ENCODE data around the gene RANBP17. TPM values are rescaled to one million over a fixed set of nuclear protein-coding genes. Genes with fewer than 3 reads are reported as not detected.
A peak's percentile ranks its signal among the peaks of the same experiment; 100 is the strongest.

Gene RANBP17
- total and polyA plus RNA-seq, 2 of the 4 experiments (the other 2 are of a cell fraction), result 8.2 to 29.0 TPM

GRCh38 chr5:171291371-171291770 lies 429.6 kb downstream of the RANBP17 start:
- Histone ChIP-seq H3K27ac (ENCODE audit: insufficient read depth, low read length) (no peak overlapping the region), H3K9ac (ENCODE audit: low read depth, low read length) (no peak overlapping the region), H3K56ac (ENCODE audit: extremely low read depth, insufficient read depth, low read length) (no peak overlapping the region), H4K20me1 (ENCODE audit: insufficient read depth, low read length) (no peaks in the 10 kb centered on the region), H3K4me3 (ENCODE audit: insufficient read depth, low read depth, low read length) (no peak overlapping the region), H3K36me3 (ENCODE audit: control insufficient read depth, insufficient read depth, low read length) (peaks cover 6% of the 10 kb centered on the region; the same call in 1 of the 2 replicates), H3K23ac (ENCODE audit: low read depth, low read length) (no peak overlapping the region), H3K4me2 (ENCODE audit: low read depth, low read length) (no peak overlapping the region), H3K27me3 (ENCODE audit: control insufficient read depth, insufficient read depth, low read length) (no peaks in the 10 kb centered on the region), H3K18ac (ENCODE audit: low read depth, low read length) (no peak overlapping the region), H3K9me1 (ENCODE audit: insufficient read depth, low read length) (0 out of 2 replicates have a peak, but pooled peaks cover 3% of the 10 kb centered on the region), H3K4ac (ENCODE audit: low read depth, low read length) (no peak overlapping the region), H2BK120ac (ENCODE audit: low read depth, low read length) (no peak overlapping the region), H4K8ac (ENCODE audit: low read depth in 2 of 2, low read length in 2 of 2) (no peak overlapping the region), H3K14ac (replicated peaks; ENCODE audit: low read depth, low read length) (no peak overlapping the region), H4K91ac (ENCODE audit: insufficient read depth, low read depth, low read length) (no peak overlapping the region), H3K9me3 (ENCODE audit: control insufficient read depth, insufficient read depth, low read length) (no peaks in the 10 kb centered on the region), H2AK9ac (replicated peaks; ENCODE audit: low read depth, low read length, poor library complexity) (no peak overlapping the region), H2BK20ac (ENCODE audit: low read depth, low read length) (no peak overlapping the region), H3K79me1 (ENCODE audit: low read depth in 1 of 2, low read length in 2 of 2) (no peaks in the 10 kb centered on the region), H2AFZ (replicated peaks; ENCODE audit: low read length, poor library complexity) (no peak overlapping the region), H2BK5ac (ENCODE audit: low read depth, low read length, poor library complexity, severe bottlenecking) (no peak overlapping the region), H2BK15ac (ENCODE audit: low read depth, low read length) (no peak overlapping the region), H2AK5ac (ENCODE audit: low read depth, low read length) (no peak overlapping the region), H3K4me1 (ENCODE audit: control insufficient read depth, insufficient read depth, low read length) (peaks cover 8% of the 10 kb centered on the region), H4K5ac (ENCODE audit: low read depth, low read length) (no peak overlapping the region)
- intact Hi-C loops (cut with micrococcal nuclease), result no loop called here
- POLR2A ChIA-PET (ENCODE audit: unreplicated experiment), result no interaction called here
- in situ Hi-C loops (cut with MboI; ENCODE audit: low sequenced_read_pairs), result no loop called here
- no peak for TF ChIP-seq RFX5 (IDR thresholded peaks at IDR 0.05; ENCODE audit: low read depth, low read length)
- ATAC-seq (ENCODE audit: low read depth) (no peak), DNase-seq (peak; percentile 10)
- dilution Hi-C loops (cut with HindIII; ENCODE audit: low sequenced_read_pairs, unreplicated experiment), result no loop called here
- BruUV-seq (replicated peaks), result no TSS peak
- CTCF ChIA-PET, result no interaction called here
- WGBS, 2 experiments (ENCODE audit: extremely low coverage in 2 of 2, insufficient read length in 1 of 2), result no CpG with 5 or more reads among the region's 4 CpGs

All from IMR-90 (cell line).